Right kidney (tissue), 1 donor: Measurements from ENCODE around the gene GARNL3.

Experiments
- DNase-seq: peaks from one replicate; pipeline ENCODE4 v3.0.0-alpha.2; 2016

GARNL3 gene

GRCh38 chr9:127351182-127352166 is 86.9 kb downstream of the GARNL3 start:
- DNase-seq: no peak

GRCh38 chr9:127353882-127354281 is 89.3 kb downstream of the GARNL3 start:
- no peak for DNase-seq

GRCh38 chr9:127356906-127357305 is 92.3 kb downstream of the GARNL3 start:
- no peak for DNase-seq

GRCh38 chr9:127358023-127358535 is 93.5 kb downstream of the GARNL3 start:
- DNase-seq: no peak

GRCh38 chr9:127358770-127359169 is 94.2 kb downstream of the GARNL3 start:
- DNase-seq: no peak

- no peak for DNase-seq
Observed at GRCh38 chr9:127360250-127360649, 95.7 kb downstream of the GARNL3 start.

GRCh38 chr9:127360829-127361228 is 96.3 kb downstream of the GARNL3 start:
- no peak for DNase-seq

GRCh38 chr9:127361561-127361960 is 97.0 kb downstream of the GARNL3 start:
- no peak for DNase-seq

GRCh38 chr9:127362829-127363228 is 98.3 kb downstream of the GARNL3 start:
- DNase-seq: no peak

- DNase-seq: no peak
Observed at GRCh38 chr9:127365461-127365860, 100.9 kb downstream of the GARNL3 start.

- no peak for DNase-seq
Observed at GRCh38 chr9:127366594-127366993, 102.0 kb downstream of the GARNL3 start.

GRCh38 chr9:127368852-127369402 is 104.4 kb downstream of the GARNL3 start:
- no peak for DNase-seq

- no peak for DNase-seq
Observed at GRCh38 chr9:127369428-127369827, 104.9 kb downstream of the GARNL3 start.

GRCh38 chr9:127370147-127370579 is 105.6 kb downstream of the GARNL3 start:
- DNase-seq: no peak

GRCh38 chr9:127370672-127371648 is 106.4 kb downstream of the GARNL3 start:
- no peak for DNase-seq

- DNase-seq: no peak
Observed at GRCh38 chr9:127380479-127380878, 115.9 kb downstream of the GARNL3 start.

GRCh38 chr9:127382541-127382940 is 118.0 kb downstream of the GARNL3 start:
- DNase-seq: no peak

GRCh38 chr9:127384016-127384730 is 119.6 kb downstream of the GARNL3 start:
- DNase-seq: no peak

GRCh38 chr9:127384901-127385300 is 120.3 kb downstream of the GARNL3 start:
- DNase-seq: no peak

GRCh38 chr9:127386249-127386648 is 121.7 kb downstream of the GARNL3 start:
- DNase-seq: no peak

- no peak for DNase-seq
Observed at GRCh38 chr9:127386981-127387380, 122.4 kb downstream of the GARNL3 start.
